Mesothelial cell of epicardium (in vitro differentiated cells): ENCODE data around the gene NSUN3. TPM values are rescaled to one million over a fixed set of nuclear protein-coding genes. Genes with fewer than 3 reads are reported as not detected.
A peak's percentile ranks its signal among the peaks of the same experiment; 100 is the strongest.

Experiments used
- DNase-seq, 2 experiments: peaks; one replicate each; pipeline ENCODE4 v3.0.0; 2021; ENCODE audit warnings: low spot score in 2 of 2; ENCODE audit not compliant: unreplicated experiment in 2 of 2
- H3K27ac Mint-ChIP-seq: 2 replicates; pipeline ENCODE4 v1.8.0; 2021; ENCODE audit warnings: mixed read lengths
- H3K27me3 Mint-ChIP-seq: 2 replicates; pipeline ENCODE4 v1.8.0; 2021; ENCODE audit warnings: low read depth, mixed read lengths
- H3K36me3 Mint-ChIP-seq: 2 replicates; pipeline ENCODE4 v1.8.0; 2021; ENCODE audit warnings: mixed read lengths
- H3K4me1 Mint-ChIP-seq: 2 replicates; pipeline ENCODE4 v1.8.0; 2021; ENCODE audit warnings: mixed read lengths
- H3K4me3 Mint-ChIP-seq: 2 replicates; pipeline ENCODE4 v1.8.0; 2021; ENCODE audit warnings: mild to moderate bottlenecking, moderate library complexity, mixed read lengths
- H3K9me3 Mint-ChIP-seq: 2 replicates; pipeline ENCODE4 v1.8.0; 2021; ENCODE audit warnings: mixed read lengths
- CTCF ChIP-seq: fragments of 200-600 bp; sonication (generic); IDR thresholded peaks from one replicate; pipeline ENCODE4 v1.5.0; 2021; ENCODE audit warnings: antibody characterized with exemption; ENCODE audit not compliant: unreplicated experiment
- total RNA-seq: library from RNA; stranded (reverse); gene quantifications from 3 replicates; pipeline ENCODE4 v1.2.1, GENCODE V29; 2021

The NSUN3 gene
- total RNA-seq, 1 donor from 2014 or later: 16.8 TPM

GRCh38 chr3:94130690-94131089 is 67.8 kb downstream of the NSUN3 start:
- DNase-seq: no peak
- no peak overlapping the region for H3K4me3 Mint-ChIP-seq
- no peak for TF ChIP-seq CTCF
- H3K36me3 Mint-ChIP-seq: peaks cover 13% of the 10 kb centered on the region
- no peaks in the 10 kb centered on the region for H3K27me3 Mint-ChIP-seq
- peaks cover 14% of the 10 kb centered on the region for H3K4me1 Mint-ChIP-seq
- H3K27ac Mint-ChIP-seq: no peak overlapping the region
- peaks cover 12% of the 10 kb centered on the region for H3K9me3 Mint-ChIP-seq

- H3K9me3 Mint-ChIP-seq: peaks cover 18% of the 10 kb centered on the region
- H3K4me1 Mint-ChIP-seq: peaks cover 23% of the 10 kb centered on the region
- no peaks in the 10 kb centered on the region for H3K27me3 Mint-ChIP-seq
- no peak overlapping the region for H3K4me3 Mint-ChIP-seq
- H3K36me3 Mint-ChIP-seq: peaks cover 14% of the 10 kb centered on the region
- H3K27ac Mint-ChIP-seq: no peak overlapping the region
- DNase-seq: no peak
- no peak for TF ChIP-seq CTCF
Measured at GRCh38 chr3:94132777-94133176, 69.9 kb downstream of the NSUN3 start.

GRCh38 chr3:94136133-94136532 is 73.3 kb downstream of the NSUN3 start:
- no peak for DNase-seq
- peaks cover 11% of the 10 kb centered on the region for H3K9me3 Mint-ChIP-seq
- no peak overlapping the region for H3K4me3 Mint-ChIP-seq
- H3K27ac Mint-ChIP-seq: peak overlapping the region; percentile 6
- peaks cover 4% of the 10 kb centered on the region for H3K36me3 Mint-ChIP-seq
- no peak for TF ChIP-seq CTCF
- H3K4me1 Mint-ChIP-seq: peaks cover 45% of the 10 kb centered on the region
- no peaks in the 10 kb centered on the region for H3K27me3 Mint-ChIP-seq

- Mint-ChIP-seq H3K4me3 (peak overlapping the region; percentile 1), H3K36me3 (peaks cover 4% of the 10 kb centered on the region), H3K27ac (peak overlapping the region; percentile 79), H3K4me1 (peaks cover 45% of the 10 kb centered on the region), H3K9me3 (peaks cover 11% of the 10 kb centered on the region), H3K27me3 (no peaks in the 10 kb centered on the region)
- no peak for TF ChIP-seq CTCF
- no peak for DNase-seq
Measured at GRCh38 chr3:94137377-94137776, 74.5 kb downstream of the NSUN3 start.

GRCh38 chr3:94146455-94146854 is 83.6 kb downstream of the NSUN3 start:
- Mint-ChIP-seq H3K27ac (peak overlapping the region; percentile 41), H3K4me1 (peaks cover 9% of the 10 kb centered on the region), H3K4me3 (no peak overlapping the region), H3K27me3 (no peaks in the 10 kb centered on the region), H3K9me3 (peaks cover 13% of the 10 kb centered on the region), H3K36me3 (no peaks in the 10 kb centered on the region)
- no peak for TF ChIP-seq CTCF
- DNase-seq: no peak

- Mint-ChIP-seq H3K27ac (peak overlapping the region; percentile 41), H3K4me3 (no peak overlapping the region)
Measured at GRCh38 chr3:94147012-94147411, 84.2 kb downstream of the NSUN3 start.

More at GRCh38 chr3:94147012-94147411, 84.2 kb downstream of the NSUN3 start:
- DNase-seq: no peak
- H3K4me1 Mint-ChIP-seq: peaks cover 9% of the 10 kb centered on the region
- H3K36me3 Mint-ChIP-seq: no peaks in the 10 kb centered on the region
- no peaks in the 10 kb centered on the region for H3K27me3 Mint-ChIP-seq
- H3K9me3 Mint-ChIP-seq: peaks cover 13% of the 10 kb centered on the region
- no peak for TF ChIP-seq CTCF
